Mucosa of gallbladder (tissue), 1 donor: ENCODE results near the gene CASP9. TPM values are rescaled to one million over a fixed set of nuclear protein-coding genes. Genes with fewer than 3 reads are reported as not detected.
"Not testable (repeated sequence)": the region's sequence is repeated elsewhere in the genome, so short reads cannot be mapped to it uniquely, and the experiment has no call there.

Experiments used
- DNase-seq: peaks from one replicate; pipeline ENCODE4 v3.0.0-alpha.2; 2020; ENCODE audit warnings: low spot score
- total RNA-seq: library from RNA; stranded (reverse); gene quantifications from one replicate; pipeline ENCODE4 v1.2.1, GENCODE V29; 2021
- donor health status: DM: no; HTN: no; CAD: no.

The CASP9 gene
- total RNA-seq, 1 donor from 2014 or later: 26.6 TPM

GRCh38 chr1:15500184-15501178 lies 23.5 kb downstream of the CASP9 start:
- no peak for DNase-seq

GRCh38 chr1:15493869-15494390 lies 30.1 kb downstream of the CASP9 start:
- no peak for DNase-seq

GRCh38 chr1:15492596-15492995 lies 31.4 kb downstream of the CASP9 start:
- no peak for DNase-seq

GRCh38 chr1:15491010-15491409 lies 33.0 kb downstream of the CASP9 start:
- not testable (repeated sequence) for DNase-seq

GRCh38 chr1:15489052-15489736 lies 34.8 kb downstream of the CASP9 start:
- no peak for DNase-seq

GRCh38 chr1:15488371-15488770 lies 35.6 kb downstream of the CASP9 start:
- DNase-seq: no peak

GRCh38 chr1:15486844-15487610 lies 37.0 kb downstream of the CASP9 start:
- DNase-seq: not testable (repeated sequence)

GRCh38 chr1:15485636-15486035 lies 38.4 kb downstream of the CASP9 start:
- no peak for DNase-seq

- DNase-seq: not testable (repeated sequence)
Observed at GRCh38 chr1:15484443-15484842, 39.6 kb downstream of the CASP9 start.

- DNase-seq: no peak
Observed at GRCh38 chr1:15483971-15484370, 40.0 kb downstream of the CASP9 start.

GRCh38 chr1:15482983-15483543 lies 41.0 kb downstream of the CASP9 start:
- not testable (repeated sequence) for DNase-seq

GRCh38 chr1:15482455-15482854 lies 41.6 kb downstream of the CASP9 start:
- DNase-seq: not testable (repeated sequence)

GRCh38 chr1:15479654-15480347 lies 44.2 kb downstream of the CASP9 start:
- no peak for DNase-seq

GRCh38 chr1:15477646-15478212 lies 46.3 kb downstream of the CASP9 start:
- no peak for DNase-seq

- no peak for DNase-seq
Observed at GRCh38 chr1:15476927-15477326, 47.1 kb downstream of the CASP9 start.

- DNase-seq: no peak
Observed at GRCh38 chr1:15475752-15476314, 48.2 kb downstream of the CASP9 start, which contains the start of gene CELA2B. Gene CELA2B (plus strand): TSS chr1:15476104. CDS start chr1:15476126, 22 bp downstream.

GRCh38 chr1:15472587-15472986 lies 51.4 kb downstream of the CASP9 start:
- DNase-seq: no peak

- not testable (repeated sequence) for DNase-seq
Observed at GRCh38 chr1:15471723-15472122, 52.3 kb downstream of the CASP9 start.

GRCh38 chr1:15471067-15471466 lies 52.9 kb downstream of the CASP9 start:
- DNase-seq: not testable (repeated sequence)
